SH-SY5Y (cell line): ENCODE data around the gene ZNF197.

Source experiments
- GATA2 ChIP-seq: IDR thresholded peaks from 2 replicates; pipeline ENCODE4 v1.6.1; 2011; ENCODE audit warnings: mild to moderate bottlenecking, low read depth, low read length
- GATA3 ChIP-seq: IDR thresholded peaks from 2 replicates; pipeline ENCODE4 v1.6.1; 2011; ENCODE audit warnings: low read depth, mild to moderate bottlenecking, low read length, moderate library complexity

GRCh38 chr3:44666346-44666745 lies 41.5 kb downstream of the ZNF197 start:
- TF ChIP-seq GATA3 (no peak), GATA2 (no peak)
